Measurements from ENCODE around the gene CHST11. TPM values are rescaled to one million over a fixed set of nuclear protein-coding genes. Genes with fewer than 3 reads are reported as not detected.

The CHST11 gene
- total RNA-seq, 2 experiments from 2014 or later = 53.4 to 53.6 TPM

DNA sequence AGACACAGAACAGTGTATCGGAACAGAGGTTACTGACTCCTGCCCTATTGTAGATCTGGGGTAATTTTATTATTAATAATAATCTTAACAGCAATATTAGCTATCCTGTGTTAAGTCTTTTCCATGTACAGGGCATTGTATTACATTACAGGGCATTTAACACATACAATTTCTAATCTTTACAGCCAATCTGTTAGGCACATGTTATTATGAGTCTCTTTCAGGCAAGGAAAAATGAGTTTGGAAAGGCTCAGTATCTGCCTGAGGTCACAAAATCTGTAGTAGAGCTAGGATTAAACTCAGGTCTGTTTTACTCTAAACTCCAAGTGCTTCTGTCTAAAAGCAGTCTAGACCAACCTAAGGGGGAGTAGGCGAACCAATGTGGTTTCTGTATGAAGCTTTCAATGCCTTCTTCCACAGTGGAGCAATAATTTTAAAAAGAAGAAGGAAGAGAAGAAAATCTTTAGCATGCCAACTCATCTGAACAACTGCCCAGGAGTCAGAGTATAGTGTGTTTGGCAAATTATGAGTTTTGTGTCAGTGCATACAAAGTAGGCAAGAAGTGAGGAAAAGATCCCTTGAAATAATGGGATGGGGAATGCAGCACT is 192.6 kb downstream of the CHST11 start:
- peaks cover 9% of the 10 kb centered on the region for H3K36me3 ChIP-seq (ENCODE audit: insufficient read depth, low read length)
- TF ChIP-seq, protein P1, sequence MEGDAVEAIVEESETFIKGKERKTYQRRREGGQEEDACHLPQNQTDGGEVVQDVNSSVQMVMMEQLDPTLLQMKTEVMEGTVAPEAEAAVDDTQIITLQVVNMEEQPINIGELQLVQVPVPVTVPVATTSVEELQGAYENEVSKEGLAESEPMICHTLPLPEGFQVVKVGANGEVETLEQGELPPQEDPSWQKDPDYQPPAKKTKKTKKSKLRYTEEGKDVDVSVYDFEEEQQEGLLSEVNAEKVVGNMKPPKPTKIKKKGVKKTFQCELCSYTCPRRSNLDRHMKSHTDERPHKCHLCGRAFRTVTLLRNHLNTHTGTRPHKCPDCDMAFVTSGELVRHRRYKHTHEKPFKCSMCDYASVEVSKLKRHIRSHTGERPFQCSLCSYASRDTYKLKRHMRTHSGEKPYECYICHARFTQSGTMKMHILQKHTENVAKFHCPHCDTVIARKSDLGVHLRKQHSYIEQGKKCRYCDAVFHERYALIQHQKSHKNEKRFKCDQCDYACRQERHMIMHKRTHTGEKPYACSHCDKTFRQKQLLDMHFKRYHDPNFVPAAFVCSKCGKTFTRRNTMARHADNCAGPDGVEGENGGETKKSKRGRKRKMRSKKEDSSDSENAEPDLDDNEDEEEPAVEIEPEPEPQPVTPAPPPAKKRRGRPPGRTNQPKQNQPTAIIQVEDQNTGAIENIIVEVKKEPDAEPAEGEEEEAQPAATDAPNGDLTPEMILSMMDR (IDR thresholded peaks at IDR 0.05) = no peak
- no peak for DNase-seq
- intact Hi-C loops (cut with DNase I, micrococcal nuclease) = no loop called here
- Mint-ChIP-seq H3K27me3 (no peaks in the 10 kb centered on the region), H3K27ac (no peak overlapping the region), H3K4me1 (ENCODE audit: low read depth) (peaks cover 51% of the 10 kb centered on the region), H3K36me3 (ENCODE audit: low read depth) (peaks cover 9% of the 10 kb centered on the region), H3K9me3 (peaks cover 3% of the 10 kb centered on the region), H3K4me3 (no peak overlapping the region)
- peaks cover 11% of the 10 kb centered on the region for H3K4me1 ChIP-seq (ENCODE audit: insufficient read depth, low read length)
- no peak overlapping the region for H3K27ac ChIP-seq (ENCODE audit: low read depth in 1 of 2, low read length in 2 of 2)
- CTCF ChIA-PET = no interaction called here
- POLR2A ChIA-PET = interaction anchor here (0.6 kb wide), 1 partner anchor 44 kb away, joined by 3 read pairs; no protein-coding TSS in a partner anchor
- H3K4me3 ChIP-seq (ENCODE audit: low read length) = no peak overlapping the region
- no peaks in the 10 kb centered on the region for H3K9me3 ChIP-seq (ENCODE audit: control insufficient read depth in 1 of 2, insufficient read depth in 1 of 2, low read length in 2 of 2)
- no peaks in the 10 kb centered on the region for H3K27me3 ChIP-seq (ENCODE audit: control insufficient read depth in 1 of 2, insufficient read depth in 2 of 2, low read length in 2 of 2)
- no peak for ATAC-seq (ENCODE audit: poor library complexity)

DNA sequence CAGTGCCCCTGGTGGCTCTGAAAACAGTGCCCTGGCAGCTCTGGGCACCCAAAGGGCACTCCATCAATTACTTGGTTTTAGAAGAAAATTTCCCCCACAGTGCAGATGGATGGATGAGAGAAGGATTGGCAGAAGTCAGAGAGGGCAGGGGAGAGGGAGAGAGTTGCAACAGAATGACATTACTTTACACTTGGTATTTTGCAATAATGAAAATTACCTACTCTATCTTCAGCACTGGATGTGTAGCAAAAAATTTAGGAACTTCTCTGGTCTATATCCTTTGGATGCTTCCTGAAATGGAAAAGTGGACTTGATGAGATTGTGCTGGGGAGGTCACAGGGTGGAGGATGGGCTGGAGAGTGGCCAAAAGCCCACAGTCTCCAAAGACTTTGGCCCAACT is 193.2 kb downstream of the CHST11 start:
- intact Hi-C loops (cut with DNase I, micrococcal nuclease) = no loop called here
- Mint-ChIP-seq H3K9me3 (peaks cover 3% of the 10 kb centered on the region), H3K4me3 (no peak overlapping the region), H3K4me1 (ENCODE audit: low read depth) (peaks cover 52% of the 10 kb centered on the region), H3K27me3 (no peaks in the 10 kb centered on the region), H3K36me3 (ENCODE audit: low read depth) (peaks cover 9% of the 10 kb centered on the region), H3K27ac (no peak overlapping the region)
- Histone ChIP-seq H3K4me1 (ENCODE audit: insufficient read depth, low read length) (peaks cover 7% of the 10 kb centered on the region), H3K36me3 (ENCODE audit: insufficient read depth, low read length) (peaks cover 9% of the 10 kb centered on the region), H3K9me3 (ENCODE audit: control insufficient read depth in 1 of 2, insufficient read depth in 1 of 2, low read length in 2 of 2) (no peaks in the 10 kb centered on the region), H3K27me3 (ENCODE audit: control insufficient read depth in 1 of 2, insufficient read depth in 2 of 2, low read length in 2 of 2) (no peaks in the 10 kb centered on the region), H3K4me3 (ENCODE audit: low read length) (no peak overlapping the region), H3K27ac (ENCODE audit: low read depth in 1 of 2, low read length in 2 of 2) (no peak overlapping the region)
- ChIA-PET POLR2A (interaction anchor here (0.6 kb wide), 1 partner anchor 45 kb away, joined by 3 read pairs; no protein-coding TSS in a partner anchor), CTCF (no interaction called here)
- TF ChIP-seq, protein P1 (IDR thresholded peaks at IDR 0.05) = no peak
- DNase-seq = peak in 1 of 14 experiments; percentile 18
- no peak for ATAC-seq (ENCODE audit: poor library complexity)

DNA sequence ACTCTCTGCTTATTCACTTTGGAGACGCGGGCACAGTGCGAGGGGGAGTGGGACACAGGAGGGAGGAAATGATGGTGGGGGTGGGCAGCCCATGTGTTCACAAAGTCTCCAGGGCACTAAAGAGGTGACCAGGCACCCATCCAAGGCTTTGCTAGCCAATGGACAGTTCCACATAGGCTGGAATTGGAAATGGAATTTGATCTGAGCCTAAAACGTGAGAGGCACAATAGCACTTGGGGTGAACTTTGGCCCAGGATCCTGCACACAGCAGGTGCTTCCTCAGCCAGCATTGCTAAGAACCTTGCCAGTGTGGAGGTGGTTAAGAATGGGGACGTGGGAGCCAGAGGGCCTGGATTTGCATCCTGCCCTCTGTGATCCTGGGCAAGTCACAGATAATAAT is 193.8 kb downstream of the CHST11 start:
- TF ChIP-seq, protein P1 (IDR thresholded peaks at IDR 0.05) = no peak
- Histone ChIP-seq H3K4me3 (ENCODE audit: low read length) (no peak overlapping the region), H3K27ac (ENCODE audit: low read depth in 1 of 2, low read length in 2 of 2) (no peak overlapping the region), H3K36me3 (ENCODE audit: insufficient read depth, low read length) (peaks cover 9% of the 10 kb centered on the region), H3K27me3 (ENCODE audit: control insufficient read depth in 1 of 2, insufficient read depth in 2 of 2, low read length in 2 of 2) (no peaks in the 10 kb centered on the region), H3K4me1 (ENCODE audit: insufficient read depth, low read length) (peaks cover 7% of the 10 kb centered on the region), H3K9me3 (ENCODE audit: control insufficient read depth in 1 of 2, insufficient read depth in 1 of 2, low read length in 2 of 2) (no peaks in the 10 kb centered on the region)
- intact Hi-C loops (cut with DNase I, micrococcal nuclease) = no loop called here
- Mint-ChIP-seq H3K27me3 (no peaks in the 10 kb centered on the region), H3K27ac (no peak overlapping the region), H3K9me3 (peaks cover 3% of the 10 kb centered on the region), H3K36me3 (ENCODE audit: low read depth) (peaks cover 9% of the 10 kb centered on the region), H3K4me3 (no peak overlapping the region), H3K4me1 (ENCODE audit: low read depth) (peaks cover 56% of the 10 kb centered on the region)
- POLR2A ChIA-PET = no interaction called here
- DNase-seq = no peak
- no peak for ATAC-seq (ENCODE audit: poor library complexity)
- CTCF ChIA-PET = no interaction called here

Data from CD4-positive, alpha-beta T cell (primary cell).